HG02852 (cell line): ENCODE data around the gene DNAJC10.
"Not testable (repeated sequence)": the region's sequence is repeated elsewhere in the genome, so short reads cannot be mapped to it uniquely, and the experiment has no call there.

Experiments used
- ATAC-seq: cut with Tn5 transposase; IDR thresholded peaks from one replicate; pipeline ENCODE4 v1.9.1; 2021; ENCODE audit warnings: mild to moderate bottlenecking, moderate library complexity; ENCODE audit not compliant: unreplicated experiment

DNAJC10 gene

GRCh38 chr2:182715892-182716649 lies at the start of gene DNAJC10:
DNAJC10 (plus strand) TSS chr2:182716257; CDS start chr2:182718087, 1,830 bp downstream.
- ATAC-seq: peak; percentile 84

GRCh38 chr2:182666674-182667314 lies 49.3 kb upstream of the DNAJC10 start:
- peak; percentile 91 for ATAC-seq

GRCh38 chr2:182667315-182667695 lies 48.8 kb upstream of the DNAJC10 start:
- ATAC-seq: peak; percentile 28

GRCh38 chr2:182668671-182669070 lies 47.4 kb upstream of the DNAJC10 start:
- ATAC-seq: no peak

- no peak for ATAC-seq
Observed at GRCh38 chr2:182672466-182673165, 43.4 kb upstream of the DNAJC10 start.

GRCh38 chr2:182680837-182681236 lies 35.2 kb upstream of the DNAJC10 start:
- ATAC-seq: no peak

- ATAC-seq: no peak
Observed at GRCh38 chr2:182682210-182682609, 33.8 kb upstream of the DNAJC10 start.

- no peak for ATAC-seq
Observed at GRCh38 chr2:182685559-182685958, 30.5 kb upstream of the DNAJC10 start.

GRCh38 chr2:182686763-182687162 lies 29.3 kb upstream of the DNAJC10 start:
- ATAC-seq: not testable (repeated sequence)

GRCh38 chr2:182694189-182694588 lies 21.9 kb upstream of the DNAJC10 start:
- no peak for ATAC-seq

GRCh38 chr2:182695776-182696175 lies 20.3 kb upstream of the DNAJC10 start:
- no peak for ATAC-seq

GRCh38 chr2:182698671-182699070 lies 17.4 kb upstream of the DNAJC10 start:
- no peak for ATAC-seq

GRCh38 chr2:182705761-182706160 lies 10.3 kb upstream of the DNAJC10 start:
- ATAC-seq: no peak

GRCh38 chr2:182706751-182707150 lies 9.3 kb upstream of the DNAJC10 start:
- no peak for ATAC-seq

- ATAC-seq: no peak
Observed at GRCh38 chr2:182713601-182714000, 2.5 kb upstream of the DNAJC10 start.

GRCh38 chr2:182715121-182715891 lies 751 bp upstream of the DNAJC10 start:
- ATAC-seq: no peak

- no peak for ATAC-seq
Observed at GRCh38 chr2:182716650-182716979, 558 bp downstream of the DNAJC10 start.

GRCh38 chr2:182717416-182717815 lies 1.4 kb downstream of the DNAJC10 start:
- peak; percentile 28 for ATAC-seq

GRCh38 chr2:182717816-182718215 lies 1.8 kb downstream of the DNAJC10 start:
- ATAC-seq: no peak

GRCh38 chr2:182718459-182718858 lies 2.4 kb downstream of the DNAJC10 start:
- no peak for ATAC-seq

- ATAC-seq: not testable (repeated sequence)
Observed at GRCh38 chr2:182719116-182719515, 3.1 kb downstream of the DNAJC10 start.
